ENCODE results near the gene PTPRD.

GRCh38 chr9:8779478-8779877 lies 1833.3 kb downstream of the PTPRD start:
- TF ChIP-seq CTCF (IDR thresholded peaks at IDR 0.05) (no peak), POLR2AphosphoS5 (IDR thresholded peaks at IDR 0.05) (no peak)
